ENCODE measurements around the gene EPS15. TPM values are rescaled to one million over a fixed set of nuclear protein-coding genes. Genes with fewer than 3 reads are reported as not detected.
"Not testable (repeated sequence)": the region's sequence is repeated elsewhere in the genome, so short reads cannot be mapped to it uniquely, and the experiment has no call there.

EPS15 gene
- total and polyA plus RNA-seq, 2 donors (not counting 1 experiment from before 2014, with no cell fraction given): 40.3 to 151 TPM

- DNase-seq: no peak
- H3K9me3 Mint-ChIP-seq (ENCODE audit: insufficient read depth): no peaks in the 10 kb centered on the region
- TF ChIP-seq CTCF (IDR thresholded peaks at IDR 0.05): no peak
- no peak for TF ChIP-seq EZH2 (IDR thresholded peaks at IDR 0.05; ENCODE audit: borderline replicate concordance, insufficient read depth, low read depth, low read length, poor library complexity, severe bottlenecking)
- WGBS (ENCODE audit: insufficient coverage): no CpG with 5 or more reads among the region's 1 CpG
- Histone ChIP-seq H3K36me3 (replicated peaks in 1 of 2; ENCODE audit: control extremely low read depth in 1 of 2, control insufficient read depth in 1 of 2, extremely low read depth in 1 of 2, insufficient read depth in 2 of 2, low read length in 1 of 2) (peaks cover 6 to 56% of the 10 kb centered on the region in 2 experiments), H4K20me1 (ENCODE audit: control insufficient read depth, insufficient read depth, low read length, poor library complexity, severe bottlenecking) (no peaks in the 10 kb centered on the region), H3K4me1 (ENCODE audit: control insufficient read depth in 2 of 2, insufficient read depth in 2 of 2, low read length in 2 of 2) (no peaks in the 10 kb centered on the region), H3K4me2 (replicated peaks; ENCODE audit: low read depth, low read length, poor library complexity, severe bottlenecking) (no peak overlapping the region), H3K79me2 (ENCODE audit: control insufficient read depth, insufficient read depth, low read length) (no peaks in the 10 kb centered on the region), H2AFZ (ENCODE audit: insufficient read depth, low read depth, low read length, poor library complexity, severe bottlenecking) (no peak overlapping the region), H3K27ac (ENCODE audit: low read length in 2 of 2) (no peak overlapping the region), H3K4me3 (ENCODE audit: control extremely low read depth in 1 of 5, extremely low read depth in 1 of 5, insufficient read depth in 1 of 5, low read depth in 2 of 5, low read length in 4 of 5) (no peak overlapping the region), H3K27me3 (replicated peaks in 1 of 4; ENCODE audit: control extremely low read depth in 1 of 4, control insufficient read depth in 3 of 4, insufficient read depth in 4 of 4, low read length in 3 of 4) (no peaks in the 10 kb centered on the region), H3K9me3 (ENCODE audit: control extremely low read depth in 1 of 3, control insufficient read depth in 2 of 3, insufficient read depth in 1 of 3, low read length in 2 of 3) (no peaks in the 10 kb centered on the region), H3K9ac (ENCODE audit: low read length) (no peak overlapping the region)
- H3K27ac Mint-ChIP-seq: no peak overlapping the region
- intact Hi-C loops (cut with micrococcal nuclease): loop anchor here (10.0 kb wide), 1 partner anchor 51 kb away; the partner anchor contains the start of gene EPS15
- no peaks in the 10 kb centered on the region for H3K4me1 Mint-ChIP-seq
- ATAC-seq (ENCODE audit: low read depth): no peak
- ChIA-PET POLR2A (no interaction called here), CTCF (interaction anchor here (0.6 kb wide), 1 partner anchor 18 kb away, joined by 3 read pairs; no protein-coding TSS in a partner anchor)
- H3K4me3 Mint-ChIP-seq: no peak overlapping the region
- no peaks in the 10 kb centered on the region for H3K27me3 Mint-ChIP-seq
Measured at GRCh38 chr1:51463561-51463960, 55.5 kb downstream of the EPS15 start.

- H3K27me3 ChIP-seq (replicated peaks in 1 of 4; ENCODE audit: control extremely low read depth in 1 of 4, control insufficient read depth in 3 of 4, insufficient read depth in 4 of 4, low read length in 3 of 4); H3K9me3 ChIP-seq (ENCODE audit: control extremely low read depth in 1 of 3, control insufficient read depth in 2 of 3, insufficient read depth in 1 of 3, low read length in 2 of 3); POLR2A ChIA-PET; H3K4me1 ChIP-seq (ENCODE audit: control insufficient read depth in 2 of 2, insufficient read depth in 2 of 2, low read length in 2 of 2); ATAC-seq (ENCODE audit: low read depth); H3K79me2 ChIP-seq (ENCODE audit: control insufficient read depth, insufficient read depth, low read length); H3K4me2 ChIP-seq (replicated peaks; ENCODE audit: low read depth, low read length, poor library complexity, severe bottlenecking); H3K9me3 Mint-ChIP-seq (ENCODE audit: insufficient read depth); DNase-seq; H3K4me3 ChIP-seq (ENCODE audit: control extremely low read depth in 1 of 5, extremely low read depth in 1 of 5, insufficient read depth in 1 of 5, low read depth in 2 of 5, low read length in 4 of 5); H2AFZ ChIP-seq (ENCODE audit: insufficient read depth, low read depth, low read length, poor library complexity, severe bottlenecking); H3K27me3 Mint-ChIP-seq; H4K20me1 ChIP-seq (ENCODE audit: control insufficient read depth, insufficient read depth, low read length, poor library complexity, severe bottlenecking); H3K27ac ChIP-seq (ENCODE audit: low read length in 2 of 2); H3K9ac ChIP-seq (ENCODE audit: low read length); H3K4me3 Mint-ChIP-seq; H3K4me1 Mint-ChIP-seq: not testable (repeated sequence)
- peaks cover 4 to 52% of the 10 kb centered on the region in 2 experiments for H3K36me3 ChIP-seq (replicated peaks in 1 of 2; ENCODE audit: control extremely low read depth in 1 of 2, control insufficient read depth in 1 of 2, extremely low read depth in 1 of 2, insufficient read depth in 2 of 2, low read length in 1 of 2)
- intact Hi-C loops (cut with micrococcal nuclease): loop anchor here (10.0 kb wide), 1 partner anchor 53 kb away; the partner anchor contains the start of gene EPS15
- CTCF ChIA-PET: interaction anchor here (1.2 kb wide), 1 partner anchor 72 kb away, joined by 5 read pairs; no protein-coding TSS in a partner anchor
- H3K27ac Mint-ChIP-seq: peak overlapping the region; percentile 37
- WGBS (ENCODE audit: insufficient coverage): no CpG with 5 or more reads among the region's 2 CpGs
Measured at GRCh38 chr1:51462289-51462688, 56.8 kb downstream of the EPS15 start.

Data from B cell (primary cell).